IMR-90 (cell line): Measurements from ENCODE around the gene LPAR5. TPM values are rescaled to one million over a fixed set of nuclear protein-coding genes. Genes with fewer than 3 reads are reported as not detected.

ENCODE experiments used
- ATAC-seq: fragments of 200-7000 bp; cut with Tn5 transposase; 2 replicates; pipeline ENCODE4 v1.9.1; 2020; ENCODE audit warnings: low read depth, mild to moderate bottlenecking, moderate library complexity
- BruUV-seq: library from RNA; stranded (reverse); fragments of 400-500 nt; replicated peaks from 2 replicates; lab custom pipeline; 2021; lab: Mats Ljungman, UMichigan
- CTCF ChIA-PET: fragments of 300-600 bp; formaldehyde crosslinking; extraction: SDS; loops from one replicate; lab custom pipeline; 2021; ENCODE audit warnings: antibody characterized with exemption; lab: Yijun Ruan, JAX
- POLR2A ChIA-PET: fragments of 300-600 bp; sonication (Branson Sonifier 250); formaldehyde crosslinking; loops from one replicate; lab custom pipeline; 2022; ENCODE audit warnings: antibody characterized with exemption; ENCODE audit not compliant: unreplicated experiment; lab: Charles Lee
- DNase-seq: peaks from one replicate; pipeline ENCODE4 v3.0.0; 2013
- H2AFZ ChIP-seq: replicated peaks from 2 replicates; pipeline ENCODE3; 2013; ENCODE audit warnings: low read length, mild to moderate bottlenecking; ENCODE audit not compliant: poor library complexity
- H2AK5ac ChIP-seq: 2 replicates; pipeline ENCODE4 v1.6.1; 2013; ENCODE audit warnings: low read depth, low read length, inconsistent platforms
- H2AK9ac ChIP-seq: replicated peaks from 2 replicates; pipeline ENCODE3; 2013; ENCODE audit warnings: mild to moderate bottlenecking, low read depth, low read length, moderate library complexity; ENCODE audit not compliant: poor library complexity
- H2BK120ac ChIP-seq: 2 replicates; pipeline ENCODE4 v1.6.1; 2013; ENCODE audit warnings: low read depth, low read length, inconsistent platforms
- H2BK15ac ChIP-seq: 3 replicates; pipeline ENCODE4 v1.6.1; 2013; ENCODE audit warnings: low read depth, low read length, inconsistent platforms
- H2BK20ac ChIP-seq: 2 replicates; pipeline ENCODE4 v1.6.1; 2013; ENCODE audit warnings: low read depth, mild to moderate bottlenecking, inconsistent platforms, low read length, moderate library complexity
- H2BK5ac ChIP-seq: 2 replicates; pipeline ENCODE4 v1.6.1; 2013; ENCODE audit warnings: mild to moderate bottlenecking, low read depth, low read length, inconsistent platforms; ENCODE audit not compliant: poor library complexity, severe bottlenecking
- H3K14ac ChIP-seq: replicated peaks from 2 replicates; pipeline ENCODE4 v1.6.1; 2013; ENCODE audit warnings: low read depth, low read length, inconsistent platforms
- H3K18ac ChIP-seq: 2 replicates; pipeline ENCODE4 v1.6.1; 2013; ENCODE audit warnings: low read depth, low read length, control low read depth
- H3K23ac ChIP-seq: 2 replicates; pipeline ENCODE4 v1.6.1; 2013; ENCODE audit warnings: low read depth, low read length, inconsistent platforms
- H3K27ac ChIP-seq: 2 replicates; pipeline ENCODE4 v1.5.1; 2013; ENCODE audit warnings: mild to moderate bottlenecking, control low read depth, low read length; ENCODE audit not compliant: insufficient read depth
- H3K27me3 ChIP-seq: 2 replicates; pipeline ENCODE4 v1.6.1; 2013; ENCODE audit warnings: low read length; ENCODE audit not compliant: control insufficient read depth, insufficient read depth
- H3K36me3 ChIP-seq: 2 replicates; pipeline ENCODE4 v1.6.1; 2013; ENCODE audit warnings: low read length, mixed read lengths; ENCODE audit not compliant: control insufficient read depth, insufficient read depth
- H3K4ac ChIP-seq: 2 replicates; pipeline ENCODE4 v1.6.1; 2013; ENCODE audit warnings: low read depth, low read length, inconsistent platforms
- H3K4me1 ChIP-seq: 2 replicates; pipeline ENCODE4 v1.6.1; 2013; ENCODE audit warnings: low read length, mixed read lengths; ENCODE audit not compliant: control insufficient read depth, insufficient read depth
- H3K4me2 ChIP-seq: 2 replicates; pipeline ENCODE4 v1.6.1; 2013; ENCODE audit warnings: low read depth, mild to moderate bottlenecking, control low read depth, low read length, moderate library complexity
- H3K4me3 ChIP-seq: 2 replicates; pipeline ENCODE4 v1.5.1; 2013; ENCODE audit warnings: low read depth, mild to moderate bottlenecking, control low read depth, low read length, moderate library complexity; ENCODE audit not compliant: insufficient read depth
- H3K56ac ChIP-seq: 2 replicates; pipeline ENCODE4 v1.6.1; 2013; ENCODE audit warnings: low read length, inconsistent platforms; ENCODE audit not compliant: insufficient read depth; ENCODE audit errors: extremely low read depth
- H3K79me1 ChIP-seq, 2 experiments: 2 replicates each; pipeline ENCODE4 v1.6.1; 2013; ENCODE audit warnings: low read length in 2 of 2, inconsistent platforms in 1 of 2, low read depth in 1 of 2
- H3K9ac ChIP-seq: 2 replicates; pipeline ENCODE4 v1.6.1; 2013; ENCODE audit warnings: low read depth, low read length, control low read depth
- H3K9me1 ChIP-seq: 2 replicates; pipeline ENCODE4 v1.6.1; 2013; ENCODE audit warnings: low read length, inconsistent platforms; ENCODE audit not compliant: insufficient read depth
- H3K9me3 ChIP-seq: 2 replicates; pipeline ENCODE4 v1.6.1; 2013; ENCODE audit warnings: low read length; ENCODE audit not compliant: control insufficient read depth, insufficient read depth
- H4K20me1 ChIP-seq: 2 replicates; pipeline ENCODE4 v1.6.1; 2013; ENCODE audit warnings: low read length, inconsistent platforms; ENCODE audit not compliant: insufficient read depth
- H4K5ac ChIP-seq: 2 replicates; pipeline ENCODE4 v1.6.1; 2013; ENCODE audit warnings: mild to moderate bottlenecking, low read depth, low read length, control low read depth
- H4K8ac ChIP-seq, 2 experiments: 2 replicates each; pipeline ENCODE4 v1.6.1; 2013; ENCODE audit warnings: low read depth in 2 of 2, low read length in 2 of 2, control low read depth in 1 of 2, inconsistent platforms in 1 of 2
- H4K91ac ChIP-seq: 2 replicates; pipeline ENCODE4 v1.6.1; 2013; ENCODE audit warnings: low read depth, low read length, inconsistent platforms; ENCODE audit not compliant: insufficient read depth
- BHLHE40 ChIP-seq: fragments of 150-350 bp; IDR thresholded peaks from 2 replicates; pipeline ENCODE4 v1.6.1; 2016; ENCODE audit warnings: mild to moderate bottlenecking, low read depth, low read length
- CEBPB ChIP-seq: IDR thresholded peaks from 2 replicates; pipeline ENCODE4 v1.6.1; 2012; ENCODE audit warnings: low read depth, low read length, improper control_type of control experiment
- CHD1 ChIP-seq: IDR thresholded peaks from 2 replicates; pipeline ENCODE4 v1.6.1; 2012; ENCODE audit warnings: low read depth, low read length, improper control_type of control experiment
- CTCF ChIP-seq: conservative IDR thresholded peaks from 2 replicates; pipeline ENCODE4 v1.5.1; 2012; ENCODE audit warnings: mild to moderate bottlenecking, low read depth, low read length, improper control_type of control experiment
- ELK1 ChIP-seq: fragments of 150-350 bp; IDR thresholded peaks from 2 replicates; pipeline ENCODE4 v1.6.1; 2016; ENCODE audit warnings: low read depth, mild to moderate bottlenecking, low read length, moderate library complexity, borderline replicate concordance
- FOS ChIP-seq: fragments of 150-350 bp; IDR thresholded peaks from 2 replicates; pipeline ENCODE4 v1.6.1; 2016; ENCODE audit warnings: low read depth, low read length
- MAFK ChIP-seq: IDR thresholded peaks from 2 replicates; pipeline ENCODE4 v1.6.1; 2012; ENCODE audit warnings: low read depth, low read length, improper control_type of control experiment
- MAZ ChIP-seq: IDR thresholded peaks from 2 replicates; pipeline ENCODE4 v1.6.1; 2012; ENCODE audit warnings: low read depth, mild to moderate bottlenecking, low read length, improper control_type of control experiment, moderate library complexity, borderline replicate concordance
- MXI1 ChIP-seq: IDR thresholded peaks from 2 replicates; pipeline ENCODE4 v1.6.1; 2012; ENCODE audit warnings: low read depth, mild to moderate bottlenecking, low read length, moderate library complexity, borderline replicate concordance
- NFE2L2 ChIP-seq: fragments of 150-350 bp; IDR thresholded peaks from 2 replicates; pipeline ENCODE4 v1.6.1; 2016; ENCODE audit warnings: low read depth, mild to moderate bottlenecking, low read length
- POLR2A ChIP-seq: IDR thresholded peaks from 2 replicates; pipeline ENCODE4 v1.6.1; 2012; ENCODE audit warnings: mild to moderate bottlenecking, low read depth, low read length
- RAD21 ChIP-seq: IDR thresholded peaks from 2 replicates; pipeline ENCODE4 v1.6.1; 2012; ENCODE audit warnings: low read length, improper control_type of control experiment
- RCOR1 ChIP-seq: IDR thresholded peaks from 2 replicates; pipeline ENCODE4 v1.6.1; 2012; ENCODE audit warnings: mild to moderate bottlenecking, low read length, improper control_type of control experiment; ENCODE audit not compliant: insufficient replicate concordance
- RFX5 ChIP-seq: IDR thresholded peaks from 2 replicates; pipeline ENCODE4 v1.8.0; 2012; ENCODE audit warnings: low read depth, mild to moderate bottlenecking, low read length, moderate library complexity
- SMC3 ChIP-seq: fragments of 150-350 bp; IDR thresholded peaks from 2 replicates; pipeline ENCODE4 v1.6.1; 2016; ENCODE audit warnings: low read depth, mild to moderate bottlenecking, antibody characterized with exemption, low read length, moderate library complexity
- USF2 ChIP-seq: fragments of 150-350 bp; IDR thresholded peaks from 2 replicates; pipeline ENCODE4 v1.6.1; 2017; ENCODE audit warnings: mild to moderate bottlenecking, antibody characterized with exemption, low read length, low read depth
- WGBS, 2 experiments: methylation state at CpG; one replicate each; pipeline versions ENCODE4 v1.1.5 to v1.1.7; 2013; ENCODE audit warnings: missing lambda C conversion rate in 2 of 2; ENCODE audit not compliant: insufficient read length in 1 of 2; ENCODE audit errors: extremely low coverage in 2 of 2; 5-methylcytosine and 5-hydroxymethylcytosine counted together
- dilution Hi-C: fragments of 300-500 bp; cut with HindIII; formaldehyde crosslinking; loops from one replicate; pipeline ENCODE4 v1.14.3; 2018; ENCODE audit warnings: low sequenced_read_pairs; ENCODE audit not compliant: unreplicated experiment
- in situ Hi-C: fragments of 300-500 bp; cut with MboI; formaldehyde crosslinking; loops from 3 replicates; pipeline ENCODE4 v1.14.3; 2019; ENCODE audit warnings: low sequenced_read_pairs, inconsistent platforms, mixed read lengths
- intact Hi-C: fragments of 100-400 bp; cut with micrococcal nuclease; formaldehyde crosslinking; loops from 2 replicates; pipeline ENCODE4 v1.10.0; 2022
- polyA plus RNA-seq, 3 experiments: library from polyadenylated mRNA; depleted of rRNA; stranded (reverse); fragments of >200 nt; gene quantifications; 2 replicates each; pipeline ENCODE4 v1.2.3, GENCODE V29; 2012; ENCODE audit warnings: low replicate concordance in 1 of 3
- total RNA-seq: library from RNA; depleted of rRNA; stranded (reverse); fragments of >200 nt; gene quantifications from 2 replicates; pipeline ENCODE4 v1.2.3, GENCODE V29; 2012

LPAR5 gene
- total and polyA plus RNA-seq, 2 of the 4 experiments (the other 2 are of a cell fraction), result not detected

- no CpG with 5 or more reads among the region's 8 CpGs for WGBS, 2 experiments
- no peaks in the 10 kb centered on the region; a peak in 1 of 4 replicates for H3K79me1 ChIP-seq
- H4K20me1 ChIP-seq, result no peaks in the 10 kb centered on the region
- no peaks in the 10 kb centered on the region for H3K4me1 ChIP-seq
- no peaks in the 10 kb centered on the region for H3K9me1 ChIP-seq
- H3K27ac ChIP-seq, result no peak overlapping the region
- peaks cover 50% of the 10 kb centered on the region for H3K36me3 ChIP-seq
- TF ChIP-seq MAZ (no peak), POLR2A (no peak), CTCF (no peak), CEBPB (no peak), MAFK (no peak), CHD1 (no peak), NFE2L2 (no peak), RFX5 (no peak), RAD21 (no peak), MXI1 (no peak), USF2 (no peak), BHLHE40 (no peak), FOS (no peak), ELK1 (no peak), RCOR1 (no peak), SMC3 (no peak)
- H3K4ac ChIP-seq, result no peak overlapping the region
- ChIA-PET POLR2A (no interaction called here), CTCF (no interaction called here)
- no peak overlapping the region for H3K4me3 ChIP-seq
- H2BK120ac ChIP-seq, result no peak overlapping the region
- no peak overlapping the region for H2AK5ac ChIP-seq
- no peak overlapping the region for H4K91ac ChIP-seq
- no peak overlapping the region for H3K23ac ChIP-seq
- H4K5ac ChIP-seq, result no peak overlapping the region
- no peak overlapping the region for H3K14ac ChIP-seq
- H2AK9ac ChIP-seq, result peak overlapping the region; percentile 50
- no peaks in the 10 kb centered on the region for H3K27me3 ChIP-seq
- DNase-seq (no peak), ATAC-seq (no peak)
- intact Hi-C loops, result no loop called here
- no peak overlapping the region for H2BK20ac ChIP-seq
- H3K4me2 ChIP-seq, result no peak overlapping the region
- H3K18ac ChIP-seq, result no peak overlapping the region
- no peak overlapping the region for H2BK5ac ChIP-seq
- BruUV-seq, result no TSS peak
- H2BK15ac ChIP-seq, result no peak overlapping the region
- no peak overlapping the region for H3K56ac ChIP-seq
- in situ Hi-C loops, result no loop called here
- no peak overlapping the region for H4K8ac ChIP-seq
- no peaks in the 10 kb centered on the region for H3K9me3 ChIP-seq
- H3K9ac ChIP-seq, result no peak overlapping the region
- no peak overlapping the region for H2AFZ ChIP-seq
- dilution Hi-C loops, result no loop called here
These were observed 15.1 kb upstream of the LPAR5 start for GRCh38 chr12:6650832-6651231.
